GM12892 (cell line): ENCODE data around the gene BAIAP2.

Source experiments
- POLR2A ChIP-seq: IDR thresholded peaks from 2 replicates; pipeline ENCODE4 v1.6.1; 2011; ENCODE audit warnings: low read depth, low read length, control low read depth
- POLR2AphosphoS5 ChIP-seq: IDR thresholded peaks from 2 replicates; pipeline ENCODE4 v1.6.1; 2011; ENCODE audit warnings: low read depth, low read length, control low read depth

DNA sequence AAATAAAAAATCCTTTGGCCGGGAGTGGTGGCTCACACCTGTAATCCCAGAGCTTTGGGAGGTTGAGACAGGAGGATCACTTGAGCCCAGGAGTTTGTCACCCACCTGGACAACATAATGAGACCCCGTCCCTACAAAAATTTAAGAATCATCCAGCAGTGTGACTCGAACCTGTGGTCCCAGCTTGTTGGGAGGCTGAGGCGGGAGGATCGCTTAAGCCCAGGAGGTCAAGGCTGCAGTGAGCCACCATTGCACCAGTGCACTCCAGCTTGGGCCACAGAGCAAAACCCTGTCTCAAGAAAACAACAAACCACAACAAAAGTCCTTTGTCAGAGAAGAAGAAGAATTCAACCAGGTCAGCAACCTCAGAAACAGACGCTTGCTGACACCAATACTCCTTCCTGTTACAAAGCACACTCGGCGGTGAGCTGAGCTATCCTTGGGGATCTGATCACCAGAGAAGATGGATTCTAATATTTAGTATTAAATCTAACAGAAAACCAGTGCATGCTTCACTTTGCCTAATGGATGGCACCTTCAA is 117.4 kb downstream of the BAIAP2 start:
- TF ChIP-seq POLR2A (no peak), POLR2AphosphoS5 (no peak)
